Vagina (tissue), 2 donors: ENCODE measurements around the gene ARMC9. TPM values are rescaled to one million over a fixed set of nuclear protein-coding genes. Genes with fewer than 3 reads are reported as not detected.

Experiments used
- DNase-seq, 2 donors: peaks; one replicate each; pipeline ENCODE4 v3.0.0-alpha.2; 2017; ENCODE audit errors: extremely low spot score in 2 of 2
- H3K27ac ChIP-seq: fragments of 200-600 bp; sonication (generic); one replicate; pipeline ENCODE4 v1.5.1; 2019
- H3K27me3 ChIP-seq: fragments of 200-600 bp; sonication (generic); one replicate; pipeline ENCODE4 v1.5.1; 2019
- H3K36me3 ChIP-seq, 2 donors: fragments of 200-600 bp; sonication (generic); one replicate each; pipeline ENCODE4 v1.5.1; 2017 to 2019
- H3K4me1 ChIP-seq: fragments of 200-600 bp; sonication (generic); one replicate; pipeline ENCODE4 v1.5.1; 2019
- H3K4me3 ChIP-seq, 2 donors: fragments of 200-600 bp; sonication (generic); 1 replicate in 1 of 2; 2 replicates in 1 of 2; pipeline ENCODE4 v1.5.1; 2016 to 2019
- H3K9me3 ChIP-seq: fragments of 200-600 bp; sonication (generic); one replicate; pipeline ENCODE4 v1.5.1; 2019
- CTCF ChIP-seq, 3 experiments: fragments of 450-650 bp in 2 of 3; fragments of 200-600 bp in 1 of 3; sonication (generic) in 1 of 3; IDR thresholded peaks; one replicate each; pipeline ENCODE4 v1.5.1; 2017 to 2019; ENCODE audit warnings: antibody characterized with exemption in 3 of 3, mild to moderate bottlenecking in 2 of 3, moderate library complexity in 2 of 3
- POLR2A ChIP-seq, 2 donors: fragments of 450-650 bp; IDR thresholded peaks; one replicate each; pipeline ENCODE4 v1.6.1; 2017; ENCODE audit warnings: antibody characterized with exemption in 2 of 2, mild to moderate bottlenecking in 2 of 2, moderate library complexity in 2 of 2
- POLR2AphosphoS5 ChIP-seq, 2 donors: sonication (generic); formaldehyde crosslinking; IDR thresholded peaks; one replicate each; pipeline ENCODE4 v1.9.0; 2017; ENCODE audit warnings: antibody characterized with exemption in 2 of 2, mild to moderate bottlenecking in 2 of 2, low read depth in 1 of 2; ENCODE audit not compliant: insufficient read depth in 1 of 2
- intact Hi-C: fragments of 100-400 bp; cut with DNase I; formaldehyde crosslinking; loops from one replicate; pipeline ENCODE4 v1.15.1; 2023
- total RNA-seq: library from RNA; depleted of rRNA; stranded (reverse); fragments of >200 nt; gene quantifications from one replicate; pipeline ENCODE4 v1.2.3, GENCODE V29; 2016

The ARMC9 gene
- total RNA-seq, 1 donor from 2014 or later, result 16.0 TPM

GRCh38 chr2:231336700-231337099 is 138.3 kb downstream of the ARMC9 start:
- Histone ChIP-seq H3K4me1 (no peaks in the 10 kb centered on the region), H3K27me3 (no peaks in the 10 kb centered on the region), H3K27ac (no peak overlapping the region), H3K9me3 (no peaks in the 10 kb centered on the region), H3K36me3 (no peaks in the 10 kb centered on the region), H3K4me3 (no peak overlapping the region)
- no peak for TF ChIP-seq POLR2AphosphoS5 (IDR thresholded peaks at IDR 0.05; ENCODE audit: insufficient read depth in 1 of 2, low read depth in 1 of 2)
- TF ChIP-seq CTCF (IDR thresholded peaks at IDR 0.05), result no peak
- no peak for TF ChIP-seq POLR2A (IDR thresholded peaks at IDR 0.05)
- intact Hi-C loops, result no loop called here
- no peak for DNase-seq

- no peak overlapping the region for H3K4me3 ChIP-seq
- DNase-seq, result no peak
- no peaks in the 10 kb centered on the region for H3K9me3 ChIP-seq
- no peaks in the 10 kb centered on the region for H3K27me3 ChIP-seq
- H3K36me3 ChIP-seq, result no peaks in the 10 kb centered on the region
- no peak for TF ChIP-seq POLR2A (IDR thresholded peaks at IDR 0.05)
- no peak for TF ChIP-seq POLR2AphosphoS5 (IDR thresholded peaks at IDR 0.05; ENCODE audit: insufficient read depth in 1 of 2, low read depth in 1 of 2)
- TF ChIP-seq CTCF (IDR thresholded peaks at IDR 0.05), result no peak
- H3K27ac ChIP-seq, result no peak overlapping the region
- H3K4me1 ChIP-seq, result no peaks in the 10 kb centered on the region
- intact Hi-C loops, result no loop called here
These were observed 139.7 kb downstream of the ARMC9 start for GRCh38 chr2:231337807-231338759.

DNA sequence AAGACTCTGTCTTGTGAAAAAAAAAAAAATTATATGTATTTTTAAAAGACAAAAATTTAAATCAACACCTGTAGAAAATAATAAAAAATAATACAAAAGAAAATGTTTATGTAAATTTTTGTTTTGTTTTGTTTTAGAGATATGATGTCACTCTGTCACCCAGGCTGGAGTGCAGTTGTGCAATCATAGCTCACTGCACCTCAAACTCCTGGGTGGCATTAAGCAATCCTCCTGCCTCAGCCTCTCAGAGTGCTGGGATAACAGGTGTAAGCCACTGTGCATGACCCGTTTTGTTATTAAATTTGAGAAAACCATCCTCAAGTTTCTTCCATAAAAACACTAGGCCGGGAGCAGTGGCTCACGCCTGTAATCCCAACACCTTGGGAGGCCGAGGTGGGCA is 140.9 kb downstream of the ARMC9 start:
- no peak for DNase-seq
- intact Hi-C loops, result no loop called here
- no peaks in the 10 kb centered on the region for H3K9me3 ChIP-seq
- H3K27ac ChIP-seq, result no peak overlapping the region
- H3K36me3 ChIP-seq, result no peaks in the 10 kb centered on the region
- no peak for TF ChIP-seq POLR2AphosphoS5 (IDR thresholded peaks at IDR 0.05; ENCODE audit: insufficient read depth in 1 of 2, low read depth in 1 of 2)
- no peak for TF ChIP-seq POLR2A (IDR thresholded peaks at IDR 0.05)
- TF ChIP-seq CTCF (IDR thresholded peaks at IDR 0.05), result no peak
- H3K27me3 ChIP-seq, result no peaks in the 10 kb centered on the region
- H3K4me3 ChIP-seq, result no peak overlapping the region
- H3K4me1 ChIP-seq, result no peaks in the 10 kb centered on the region

DNA sequence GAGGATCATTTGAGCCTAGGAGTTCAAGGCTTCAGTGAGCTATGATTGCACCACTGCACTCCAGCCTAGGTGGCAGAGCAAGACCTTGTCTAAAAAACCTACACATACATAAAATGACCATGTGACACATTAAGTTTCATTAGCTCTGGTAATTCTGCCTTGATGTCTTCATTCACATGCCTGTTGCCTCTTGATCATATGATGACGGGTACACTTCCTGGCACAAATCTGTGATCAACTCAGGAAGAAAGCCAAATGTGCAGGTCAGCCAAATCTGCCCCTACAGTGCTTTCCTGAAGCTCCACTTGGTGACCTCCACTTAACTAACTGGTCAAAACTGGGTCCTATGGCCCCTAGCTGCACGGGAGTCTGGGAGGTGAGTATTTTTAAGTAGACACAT is 142.7 kb downstream of the ARMC9 start:
- intact Hi-C loops, result no loop called here
- no peaks in the 10 kb centered on the region for H3K36me3 ChIP-seq
- DNase-seq, result no peak
- H3K9me3 ChIP-seq, result no peaks in the 10 kb centered on the region
- H3K27ac ChIP-seq, result no peak overlapping the region
- no peaks in the 10 kb centered on the region for H3K27me3 ChIP-seq
- H3K4me3 ChIP-seq, result no peak overlapping the region
- H3K4me1 ChIP-seq, result no peaks in the 10 kb centered on the region
- TF ChIP-seq POLR2AphosphoS5 (IDR thresholded peaks at IDR 0.05; ENCODE audit: insufficient read depth in 1 of 2, low read depth in 1 of 2) (no peak), POLR2A (IDR thresholded peaks at IDR 0.05) (no peak), CTCF (IDR thresholded peaks at IDR 0.05) (no peak)
